VCaP (cell line): ENCODE data around the gene CCDC24.

Experiments
- H3K27ac ChIP-seq: fragments of 450-650 bp; 2 replicates; pipeline ENCODE4 v1.5.1; 2017
- TF ChIP-seq, protein P1 (sequence below): fragments of 450-650 bp; conservative IDR thresholded peaks from 2 replicates; pipeline ENCODE4 v1.5.1; 2017; ENCODE audit warnings: mild to moderate bottlenecking, moderate library complexity

CCDC24 gene

GRCh38 chr1:43973981-43974442 lies 17.4 kb upstream of the CCDC24 start:
- peak overlapping the region; percentile 90 for H3K27ac ChIP-seq
- TF ChIP-seq, protein P1, sequence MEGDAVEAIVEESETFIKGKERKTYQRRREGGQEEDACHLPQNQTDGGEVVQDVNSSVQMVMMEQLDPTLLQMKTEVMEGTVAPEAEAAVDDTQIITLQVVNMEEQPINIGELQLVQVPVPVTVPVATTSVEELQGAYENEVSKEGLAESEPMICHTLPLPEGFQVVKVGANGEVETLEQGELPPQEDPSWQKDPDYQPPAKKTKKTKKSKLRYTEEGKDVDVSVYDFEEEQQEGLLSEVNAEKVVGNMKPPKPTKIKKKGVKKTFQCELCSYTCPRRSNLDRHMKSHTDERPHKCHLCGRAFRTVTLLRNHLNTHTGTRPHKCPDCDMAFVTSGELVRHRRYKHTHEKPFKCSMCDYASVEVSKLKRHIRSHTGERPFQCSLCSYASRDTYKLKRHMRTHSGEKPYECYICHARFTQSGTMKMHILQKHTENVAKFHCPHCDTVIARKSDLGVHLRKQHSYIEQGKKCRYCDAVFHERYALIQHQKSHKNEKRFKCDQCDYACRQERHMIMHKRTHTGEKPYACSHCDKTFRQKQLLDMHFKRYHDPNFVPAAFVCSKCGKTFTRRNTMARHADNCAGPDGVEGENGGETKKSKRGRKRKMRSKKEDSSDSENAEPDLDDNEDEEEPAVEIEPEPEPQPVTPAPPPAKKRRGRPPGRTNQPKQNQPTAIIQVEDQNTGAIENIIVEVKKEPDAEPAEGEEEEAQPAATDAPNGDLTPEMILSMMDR = no peak

- peak within 1 kb of the TSS; percentile 90 for H3K27ac ChIP-seq
- TF ChIP-seq, protein P1 = no peak
Observed at GRCh38 chr1:43974443-43975248, 16.8 kb upstream of the CCDC24 start, which contains the start of gene ATP6V0B. Gene ATP6V0B, plus strand, starts transcription at chr1:43974960. Its CDS starts 81 bp downstream, at chr1:43975041.

- TF ChIP-seq, protein P1 = no peak
- peak overlapping the region; percentile 90 for H3K27ac ChIP-seq
Observed at GRCh38 chr1:43975249-43975961, 16.0 kb upstream of the CCDC24 start.

DNA sequence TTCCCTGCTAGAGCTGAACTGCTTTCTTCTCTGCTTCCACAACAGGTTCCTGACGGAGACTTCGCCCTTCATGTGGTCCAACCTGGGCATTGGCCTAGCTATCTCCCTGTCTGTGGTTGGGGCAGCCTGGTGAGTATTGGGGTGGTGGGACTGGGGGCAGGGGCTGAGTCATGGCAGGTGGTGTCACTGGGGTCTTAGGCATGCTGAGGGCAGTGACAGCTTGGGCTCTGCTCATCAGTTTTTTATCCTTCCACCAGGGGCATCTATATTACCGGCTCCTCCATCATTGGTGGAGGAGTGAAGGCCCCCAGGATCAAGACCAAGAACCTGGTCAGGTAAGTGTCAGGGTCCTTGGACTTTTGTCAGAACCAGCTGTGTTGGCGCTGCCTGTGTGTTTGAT lies 15.4 kb upstream of the CCDC24 start:
- TF ChIP-seq, protein P1 = 0 out of 2 replicates have a peak, but pooled peaks have one; percentile 14
- peak overlapping the region; percentile 90 for H3K27ac ChIP-seq

DNA sequence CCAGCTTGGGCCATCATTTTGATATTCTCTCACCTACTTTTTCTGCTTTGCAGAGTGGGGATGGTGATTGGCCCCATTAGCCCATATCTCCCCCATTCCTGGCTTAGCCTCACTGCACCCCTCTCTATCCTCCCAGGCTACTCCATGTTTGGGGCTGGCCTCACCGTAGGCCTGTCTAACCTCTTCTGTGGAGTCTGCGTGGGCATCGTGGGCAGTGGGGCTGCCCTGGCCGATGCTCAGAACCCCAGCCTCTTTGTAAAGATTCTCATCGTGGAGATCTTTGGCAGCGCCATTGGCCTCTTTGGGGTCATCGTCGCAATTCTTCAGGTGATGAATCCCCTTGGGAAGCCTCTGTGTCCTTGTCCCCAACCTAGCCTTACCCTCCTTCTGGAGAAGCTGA lies 14.5 kb upstream of the CCDC24 start:
- H3K27ac ChIP-seq = no peak overlapping the region

DNA sequence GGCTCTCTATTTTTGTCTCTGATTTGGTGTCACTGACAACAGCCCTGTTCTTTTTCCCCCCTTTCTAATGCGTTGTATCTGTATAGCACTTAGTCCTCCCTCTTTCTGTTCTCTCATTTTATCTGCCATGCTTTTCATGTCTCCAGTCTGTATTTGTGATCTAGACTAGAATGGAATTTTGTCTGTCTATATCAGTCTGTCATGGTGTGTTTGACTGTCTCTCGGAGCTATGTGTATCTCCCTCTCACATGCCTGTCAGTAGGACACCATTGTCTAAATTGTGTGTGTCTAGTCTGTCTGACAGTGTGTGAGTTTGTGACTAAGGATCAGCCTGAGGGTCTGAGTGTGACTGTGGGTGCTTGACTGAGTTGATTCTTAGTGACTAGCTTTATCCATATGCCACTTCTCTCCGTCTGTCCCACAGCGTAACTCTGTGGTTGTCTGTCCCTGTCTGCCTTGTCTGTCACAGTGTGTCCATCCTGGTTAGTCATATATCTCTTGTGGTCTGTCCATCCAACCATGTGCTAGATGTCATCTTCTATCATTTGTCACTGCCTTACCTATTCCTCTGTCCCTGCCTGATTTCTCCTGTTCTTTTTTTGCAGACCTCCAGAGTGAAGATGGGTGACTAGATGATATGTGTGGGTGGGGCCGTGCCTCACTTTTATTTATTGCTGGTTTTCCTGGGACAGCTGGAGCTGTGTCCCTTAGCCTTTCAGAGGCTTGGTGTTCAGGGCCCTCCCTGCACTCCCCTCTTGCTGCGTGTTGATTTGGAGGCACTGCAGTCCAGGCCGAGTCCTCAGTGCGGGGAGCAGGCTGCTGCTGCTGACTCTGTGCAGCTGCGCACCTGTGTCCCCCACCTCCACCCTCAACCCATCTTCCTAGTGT lies 13.8 kb upstream of the CCDC24 start:
- TF ChIP-seq, protein P1 = no peak
- peak overlapping the region; percentile 76; the same call in 1 of the 2 replicates for H3K27ac ChIP-seq

More for the DNA sequence above, 14.5 kb upstream of the CCDC24 start:
- TF ChIP-seq, protein P1 = no peak
